Brain pericyte (primary cell): Measurements from ENCODE around the gene MUC2.

ENCODE experiments used
- DNase-seq: peaks from one replicate; pipeline ENCODE4 v3.0.0-alpha.2; 2012; ENCODE audit warnings: low read depth, low spot score

The MUC2 gene

DNA sequence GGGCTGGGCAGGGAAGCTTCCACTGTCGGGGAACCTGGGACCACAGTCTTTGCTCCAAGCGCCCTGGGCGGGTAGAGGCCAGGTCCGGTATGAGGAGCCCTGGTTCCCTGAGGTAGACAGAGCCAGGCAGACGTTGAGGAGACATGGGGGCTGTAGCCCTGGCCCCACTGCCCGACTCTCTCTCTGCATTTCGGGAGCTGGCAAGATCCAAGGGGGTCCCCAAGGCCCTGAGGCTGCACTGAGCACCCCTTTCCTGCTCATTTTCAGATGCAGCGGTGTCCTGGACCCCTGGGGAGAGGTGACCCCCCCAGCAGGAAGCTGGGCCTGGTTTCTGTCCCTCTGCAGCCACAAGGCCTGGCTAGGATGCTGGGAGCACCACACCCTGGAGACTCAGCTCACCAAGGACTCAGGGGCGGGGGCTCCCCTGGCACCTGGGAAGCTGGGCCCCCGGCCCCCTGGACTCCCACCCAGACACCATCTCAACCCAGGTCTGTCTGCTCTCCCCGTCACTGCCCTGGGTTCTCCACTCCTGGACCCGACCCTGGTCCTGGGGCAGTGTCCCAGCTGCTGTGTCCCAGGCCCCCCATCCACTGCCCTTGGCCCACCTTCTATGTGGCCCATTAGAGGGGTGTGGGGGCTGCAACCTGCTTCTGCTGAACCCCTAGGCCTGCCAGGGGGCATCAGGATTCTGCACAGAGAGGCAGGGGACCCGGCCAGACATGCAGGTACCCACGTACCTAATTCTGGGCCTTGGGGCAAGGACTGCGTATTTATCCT is 23.1 kb upstream of the MUC2 start:
- no peak for DNase-seq

DNA sequence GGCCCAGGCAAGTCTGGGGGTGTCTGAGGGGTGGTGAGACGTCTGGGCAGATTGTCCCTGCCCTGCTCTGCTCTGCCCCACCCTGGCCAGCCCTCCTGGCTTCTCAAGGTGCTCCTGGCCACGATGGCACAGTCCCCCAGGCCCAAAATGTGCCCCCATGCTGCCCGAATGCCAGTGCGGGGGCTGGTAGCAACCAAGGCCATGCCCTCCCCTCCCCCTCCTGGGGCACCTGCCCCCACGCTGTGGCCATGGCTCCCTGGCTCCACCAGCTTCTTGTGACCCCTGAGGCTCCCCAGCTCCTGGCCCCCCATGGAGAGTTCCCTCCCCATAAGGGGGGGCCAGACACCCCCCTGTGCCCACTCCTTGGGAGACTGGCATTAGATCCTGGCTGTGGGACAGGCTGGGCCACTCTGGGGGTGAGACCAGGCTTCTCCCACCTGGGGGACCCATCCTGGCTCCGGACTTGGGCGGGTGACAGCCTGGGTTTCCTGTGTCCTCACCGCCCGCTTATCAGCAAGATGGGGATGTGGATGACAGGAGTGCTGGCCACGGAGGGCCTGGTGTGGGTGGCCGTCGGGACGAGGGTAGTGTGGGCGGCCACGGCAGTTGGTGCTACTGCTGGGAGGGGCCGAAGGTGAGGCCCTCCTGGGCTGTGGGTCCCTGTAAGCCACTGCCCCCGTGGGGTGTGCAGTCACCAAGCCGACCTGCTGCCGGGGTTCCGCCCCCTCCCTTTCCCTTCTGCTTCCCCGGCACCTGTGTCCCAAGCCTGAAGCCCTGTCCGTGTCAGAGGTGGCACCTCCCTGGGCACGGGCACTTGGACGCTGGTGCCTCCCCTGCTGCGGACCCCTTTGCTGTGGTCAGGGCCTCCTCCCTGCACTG is 22.3 kb upstream of the MUC2 start:
- no peak for DNase-seq

DNA sequence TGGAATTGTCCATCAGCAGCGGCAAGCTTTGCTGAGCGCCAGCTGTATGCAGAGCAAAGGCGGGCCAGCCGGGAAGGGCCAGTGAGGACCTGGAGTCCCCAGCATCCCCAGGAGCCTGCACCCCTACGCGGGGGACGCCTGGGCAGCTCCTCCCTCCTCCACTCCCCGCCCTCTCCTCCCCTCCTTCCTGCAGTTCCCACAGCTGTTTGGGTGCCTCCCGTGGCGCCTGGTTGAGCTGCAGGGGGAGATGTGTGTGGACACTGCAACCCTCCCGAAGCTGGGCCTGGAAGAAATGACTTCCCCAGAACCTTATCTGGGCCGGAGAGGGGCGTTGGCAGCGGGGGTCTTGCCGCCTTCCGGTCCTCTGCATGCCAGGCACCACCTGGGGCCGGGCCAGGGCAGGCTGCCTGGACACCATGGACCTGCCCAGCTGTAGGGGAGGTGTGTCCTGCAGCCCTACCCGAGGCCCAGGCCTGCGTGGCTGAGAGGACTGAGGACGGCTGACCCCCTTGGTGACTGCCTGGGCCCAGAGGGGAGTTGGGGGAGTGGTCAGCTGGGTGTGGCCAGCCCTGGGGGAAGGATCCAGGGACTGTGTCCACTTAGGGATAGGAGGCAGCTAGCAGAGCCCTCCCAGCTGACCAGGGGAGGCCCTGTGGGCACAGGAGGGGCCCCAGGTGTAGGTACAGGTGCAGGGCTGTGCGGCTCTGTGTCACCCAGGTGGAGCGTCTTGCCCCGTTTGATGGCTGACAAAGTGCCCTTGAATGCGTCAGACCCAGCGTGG is 21.4 kb upstream of the MUC2 start:
- DNase-seq: no peak

DNA sequence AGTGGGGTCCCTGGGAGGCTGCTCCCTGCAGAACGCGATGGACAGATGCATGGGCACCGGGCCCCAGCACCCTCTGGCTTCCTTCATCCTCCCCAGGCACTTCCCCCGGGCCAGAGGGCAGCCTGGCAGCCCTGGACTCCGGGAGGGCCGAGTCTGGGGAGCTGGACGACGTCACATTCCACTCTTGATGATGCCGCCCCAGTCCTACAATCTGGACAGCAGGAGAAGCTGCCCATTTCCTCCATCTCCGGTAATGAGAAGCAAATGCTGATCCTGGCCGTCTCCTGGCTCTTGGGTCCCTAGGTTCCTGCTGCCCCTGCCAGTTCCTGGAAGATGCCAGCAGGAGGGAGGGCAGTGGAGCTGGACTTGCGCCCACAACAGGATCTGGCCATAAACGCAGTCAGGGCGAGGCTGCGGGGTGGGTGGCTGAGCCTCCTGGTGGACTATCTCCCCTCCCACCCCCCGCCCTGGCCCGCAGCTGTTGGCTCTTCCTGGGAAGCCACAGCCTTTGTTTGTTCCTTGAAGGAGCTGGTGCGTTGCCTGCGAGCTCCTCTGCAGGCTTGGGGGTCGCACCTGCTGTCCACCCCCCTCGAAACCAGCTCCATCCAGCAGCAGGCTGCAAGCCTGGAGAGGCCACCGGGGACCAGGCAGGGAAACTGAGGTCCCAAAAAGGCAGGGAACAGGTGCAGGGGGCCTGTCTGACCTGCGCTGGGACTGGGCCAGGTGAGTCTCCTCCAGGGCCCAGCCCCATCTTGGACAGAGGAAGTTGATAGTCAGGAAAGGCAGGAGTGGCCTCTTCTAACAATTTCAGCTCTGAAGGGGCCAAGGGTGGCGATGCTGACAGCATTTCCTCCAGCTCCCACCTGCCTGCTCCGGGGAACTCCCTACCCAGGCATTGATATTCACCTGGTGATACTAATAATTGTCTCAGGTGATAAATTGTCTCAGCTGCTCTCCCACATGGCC is 20.2 kb upstream of the MUC2 start:
- DNase-seq: no peak

DNA sequence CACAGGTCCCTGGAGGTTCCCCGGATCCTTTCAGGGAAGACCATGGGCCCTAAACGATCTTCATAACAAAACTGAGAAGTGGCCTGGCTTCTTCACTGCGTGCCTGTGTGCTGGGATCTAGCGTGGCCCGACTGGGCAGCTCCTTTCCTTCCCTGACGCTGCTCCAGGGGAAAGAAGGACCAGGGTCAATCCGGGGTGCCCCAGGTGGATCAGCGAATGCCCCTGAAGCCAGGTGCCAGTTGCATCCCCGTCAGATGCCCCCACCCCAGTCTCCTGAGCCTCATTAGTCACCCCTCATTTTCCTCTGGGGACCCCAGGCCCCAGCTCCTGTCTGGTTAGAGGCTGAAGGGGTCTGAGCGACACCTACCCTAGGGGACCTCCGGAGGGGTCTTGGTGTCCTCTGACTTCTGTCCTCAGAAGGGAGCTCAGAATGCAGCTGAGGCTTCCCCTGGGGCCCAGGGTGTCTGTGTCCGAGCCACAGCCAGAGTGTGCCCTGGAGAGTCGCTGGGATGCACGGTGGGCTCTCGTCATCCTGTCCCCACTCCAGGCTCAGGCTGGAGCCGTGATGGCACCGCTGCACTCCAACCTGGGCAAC is 19.5 kb upstream of the MUC2 start:
- no peak for DNase-seq

DNA sequence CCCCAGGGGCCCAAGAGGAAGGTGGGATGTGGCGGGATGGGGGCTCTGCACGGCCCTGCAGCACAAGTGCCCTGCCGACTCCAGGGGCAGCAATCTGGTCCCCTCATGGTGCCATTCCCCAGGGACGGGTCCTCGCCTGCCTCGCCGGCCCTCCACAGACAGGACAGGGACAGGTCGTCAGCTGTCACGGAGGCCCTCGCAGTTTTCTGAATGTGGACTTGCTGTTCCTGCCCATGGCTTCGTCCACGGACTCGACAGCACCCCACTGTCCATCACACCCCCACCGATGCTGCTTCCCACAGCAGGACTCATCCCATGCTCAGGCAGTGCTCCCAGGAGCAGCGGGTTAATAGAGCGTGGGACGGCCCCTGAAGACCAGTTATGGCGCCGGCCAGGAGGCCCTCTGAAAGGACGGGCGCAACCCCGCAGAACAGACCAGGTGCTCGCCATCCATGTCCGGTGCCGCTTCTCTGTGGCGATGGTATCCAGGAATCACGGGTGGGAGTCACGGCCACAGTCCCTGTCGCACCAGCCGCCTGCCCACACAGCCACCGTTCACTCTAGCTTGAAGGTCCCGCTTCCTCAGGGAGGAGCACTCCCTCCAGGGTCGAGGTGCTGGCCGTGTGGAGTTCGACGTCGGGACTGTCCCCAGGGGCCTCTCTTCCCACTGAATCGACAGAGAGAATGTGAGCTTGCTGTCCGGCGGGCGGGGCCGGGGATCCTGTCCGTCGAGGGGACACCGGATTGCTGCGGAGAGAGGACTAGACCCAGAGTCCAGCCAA is 18.5 kb upstream of the MUC2 start:
- no peak for DNase-seq

DNA sequence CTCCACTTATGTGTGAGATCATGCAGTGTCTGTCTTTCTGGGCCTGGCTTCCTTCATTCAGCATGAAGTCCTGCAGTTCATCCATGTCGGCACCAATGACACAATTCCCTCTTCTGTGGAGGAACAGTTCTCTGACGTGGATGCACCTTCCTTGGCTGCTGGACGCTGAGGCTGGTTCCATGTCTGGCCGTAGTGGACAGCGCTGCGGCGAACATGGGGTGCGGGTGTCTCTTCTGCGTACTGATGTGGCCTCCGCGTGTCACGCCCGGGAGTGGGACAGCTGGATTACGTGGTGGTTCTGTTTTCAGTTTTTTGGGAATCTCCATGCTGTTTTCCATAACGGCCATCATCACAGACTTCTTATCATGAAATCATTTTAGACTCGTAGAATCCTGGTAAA is 16.9 kb upstream of the MUC2 start:
- no peak for DNase-seq

DNA sequence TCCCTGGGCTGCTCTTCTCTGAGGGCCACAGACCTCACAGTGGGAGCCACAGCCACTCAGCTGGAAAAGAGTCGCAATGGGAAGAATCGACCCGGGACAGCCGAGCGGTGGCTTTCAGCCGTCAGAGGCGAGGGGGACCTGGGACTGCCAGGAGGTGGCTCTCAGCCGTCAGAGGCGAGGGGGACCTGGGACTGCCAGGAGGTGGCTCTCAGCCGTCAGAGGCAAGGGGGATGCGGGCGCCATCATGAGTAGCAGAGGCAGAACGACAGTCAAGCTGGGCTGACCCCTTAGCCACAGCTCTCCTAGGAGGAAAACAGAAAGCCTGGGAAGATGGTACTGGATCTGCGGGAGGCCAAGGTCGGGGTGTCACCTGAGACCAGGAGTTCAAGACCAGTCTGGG is 14.9 kb upstream of the MUC2 start:
- DNase-seq: no peak

DNA sequence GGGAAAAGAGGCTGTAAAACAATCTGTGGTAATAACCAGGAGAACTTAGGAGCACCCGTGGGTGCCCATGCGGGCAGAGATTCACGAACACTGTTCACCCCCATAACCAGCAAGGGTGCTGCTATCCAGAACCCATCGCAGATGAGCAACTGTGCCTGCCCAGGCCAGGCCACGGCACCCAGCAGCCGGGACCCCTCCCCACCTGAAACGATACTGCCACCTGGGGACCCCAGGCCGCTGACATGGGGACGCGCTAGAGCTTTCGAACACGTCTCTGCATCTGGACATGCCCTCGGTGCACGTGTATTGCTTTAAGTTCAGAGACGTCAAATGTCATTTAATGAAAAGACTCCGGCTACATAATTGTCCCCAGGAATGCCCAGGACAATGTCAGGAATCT is 14.3 kb upstream of the MUC2 start:
- DNase-seq: no peak

DNA sequence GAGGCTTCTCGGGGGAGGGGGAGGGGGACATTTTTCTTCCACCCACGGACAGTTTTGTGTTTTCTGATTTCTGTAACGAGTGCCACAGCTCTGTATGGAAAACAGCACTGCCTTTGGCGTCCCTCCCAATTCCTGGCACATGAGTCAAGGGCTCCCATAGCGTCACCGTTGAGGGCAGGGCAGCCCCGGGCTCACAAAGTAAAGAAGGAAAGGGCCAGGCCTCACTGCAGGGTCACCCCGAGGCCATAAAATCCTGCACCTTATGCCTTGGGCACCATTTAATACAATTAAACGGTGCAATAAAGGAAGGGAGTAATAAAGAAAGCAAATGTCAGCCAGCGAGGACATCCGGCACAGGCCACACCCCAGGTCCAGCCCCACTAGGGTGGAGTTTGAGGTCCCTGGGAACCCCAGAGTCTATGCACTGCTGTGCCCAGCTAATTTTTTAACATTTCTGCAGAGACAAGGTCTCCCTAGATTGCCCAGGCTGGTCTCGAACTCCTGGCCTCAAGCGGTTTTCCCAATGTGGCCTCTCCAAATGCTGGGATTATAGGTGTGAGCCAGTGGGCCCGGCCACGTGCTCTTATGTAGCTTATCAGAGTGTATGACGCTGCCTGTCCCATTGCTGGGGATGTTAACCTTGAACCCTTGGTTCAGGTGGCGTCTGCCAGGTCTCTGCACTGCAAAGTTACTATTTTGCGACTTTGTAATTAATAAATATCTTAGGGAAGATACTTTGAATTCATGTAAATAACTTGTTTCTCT is 13.6 kb upstream of the MUC2 start:
- DNase-seq: no peak

DNA sequence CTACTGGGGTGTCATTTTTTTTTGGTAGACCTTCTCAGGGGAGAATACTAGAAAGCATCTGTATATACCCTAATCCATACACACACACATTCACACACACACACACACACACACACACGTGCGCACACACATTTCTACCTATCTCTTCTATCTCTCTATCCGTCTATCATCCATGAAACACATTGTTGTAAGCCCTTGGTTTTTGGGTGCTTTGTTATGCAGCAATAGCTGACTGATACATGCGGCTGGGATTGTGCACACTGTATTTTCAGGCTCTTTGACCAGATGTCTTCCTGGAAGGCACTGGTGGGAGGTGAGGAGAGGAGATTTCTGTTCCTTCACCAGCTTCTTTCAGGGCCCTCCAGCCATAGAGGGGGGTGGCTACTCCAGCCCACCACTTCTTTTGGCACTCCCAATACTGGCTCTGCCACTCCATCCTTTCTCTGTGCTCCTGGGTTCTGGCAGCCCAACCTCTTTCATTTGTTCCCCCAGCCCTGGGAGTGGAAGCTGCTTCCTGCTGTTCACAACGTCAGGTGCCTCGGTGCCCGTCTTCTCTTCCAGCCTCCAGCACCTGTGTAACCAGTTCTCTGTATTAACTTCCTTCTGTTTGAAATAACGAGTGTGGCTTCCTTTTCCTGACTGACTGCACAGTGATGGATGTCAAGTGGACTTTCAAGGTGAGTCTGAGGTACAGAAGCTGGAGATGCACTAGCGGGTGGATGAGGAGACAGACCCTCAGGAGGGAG is 12.4 kb upstream of the MUC2 start:
- no peak for DNase-seq

DNA sequence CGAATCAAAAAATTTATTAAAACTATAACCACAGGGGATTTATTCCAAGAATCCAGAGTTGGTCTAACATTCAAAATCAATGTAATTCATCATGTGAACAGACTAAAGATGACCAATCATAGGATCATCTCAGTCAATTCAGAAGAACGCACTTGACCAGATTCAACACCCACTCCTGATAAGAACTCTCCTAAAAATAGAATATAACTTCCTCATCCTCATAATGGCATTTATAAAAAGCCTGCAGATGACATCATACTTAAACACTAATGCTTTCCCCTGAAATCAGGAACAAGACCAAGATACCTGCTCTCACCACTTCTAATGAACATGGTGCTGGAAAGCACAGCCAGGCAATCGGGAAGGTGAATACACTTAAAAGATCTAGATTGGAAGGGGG is 10.5 kb upstream of the MUC2 start:
- DNase-seq: no peak

DNA sequence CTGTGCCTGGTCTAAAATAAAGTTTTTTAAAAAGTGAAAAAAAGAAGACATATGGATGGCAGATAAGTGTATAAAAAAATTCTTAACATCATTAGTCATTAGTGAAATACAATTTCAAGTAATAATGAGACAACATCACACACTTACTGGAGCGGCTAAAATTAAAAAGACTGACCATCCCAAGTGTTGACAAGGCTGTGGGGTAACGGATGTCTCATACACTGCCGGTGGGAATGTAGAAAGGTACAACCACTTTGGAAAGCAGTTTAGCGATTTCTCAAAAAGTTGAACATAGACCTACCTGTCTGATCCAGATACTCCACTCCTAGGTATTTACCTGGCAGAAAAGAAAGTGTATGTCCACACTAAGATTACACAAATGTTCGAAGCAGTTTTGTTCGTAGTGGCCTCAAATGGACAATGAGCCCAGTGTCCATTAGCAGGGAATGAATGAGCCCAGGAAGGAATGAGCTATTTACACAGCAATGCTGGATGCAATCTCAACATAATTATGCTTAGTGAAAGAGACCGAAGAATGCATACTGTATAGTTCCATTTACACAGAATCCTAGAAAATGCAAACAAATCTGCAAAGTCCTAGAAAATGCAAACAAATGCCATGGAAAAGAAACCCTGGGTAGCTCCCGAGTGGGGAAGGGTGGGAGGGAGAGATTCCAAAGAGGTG is 6.7 kb upstream of the MUC2 start:
- no peak for DNase-seq

DNA sequence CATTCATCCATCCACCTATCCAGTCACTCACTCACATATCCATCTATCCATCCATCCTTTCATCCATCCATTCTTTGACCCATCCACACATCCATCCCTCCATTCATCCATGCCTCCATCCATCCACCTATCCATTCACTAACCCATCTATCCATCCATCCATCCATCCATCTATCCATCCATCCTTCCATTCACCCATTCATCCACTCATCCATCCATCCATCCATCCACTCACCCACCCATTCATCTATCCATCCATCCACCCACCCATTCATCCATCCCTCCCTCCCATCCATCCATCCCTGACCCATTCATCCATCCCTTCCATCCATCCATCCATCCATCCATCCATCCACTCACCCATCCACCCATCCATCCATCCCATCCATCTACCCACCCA is 4.9 kb upstream of the MUC2 start:
- no peak for DNase-seq

DNA sequence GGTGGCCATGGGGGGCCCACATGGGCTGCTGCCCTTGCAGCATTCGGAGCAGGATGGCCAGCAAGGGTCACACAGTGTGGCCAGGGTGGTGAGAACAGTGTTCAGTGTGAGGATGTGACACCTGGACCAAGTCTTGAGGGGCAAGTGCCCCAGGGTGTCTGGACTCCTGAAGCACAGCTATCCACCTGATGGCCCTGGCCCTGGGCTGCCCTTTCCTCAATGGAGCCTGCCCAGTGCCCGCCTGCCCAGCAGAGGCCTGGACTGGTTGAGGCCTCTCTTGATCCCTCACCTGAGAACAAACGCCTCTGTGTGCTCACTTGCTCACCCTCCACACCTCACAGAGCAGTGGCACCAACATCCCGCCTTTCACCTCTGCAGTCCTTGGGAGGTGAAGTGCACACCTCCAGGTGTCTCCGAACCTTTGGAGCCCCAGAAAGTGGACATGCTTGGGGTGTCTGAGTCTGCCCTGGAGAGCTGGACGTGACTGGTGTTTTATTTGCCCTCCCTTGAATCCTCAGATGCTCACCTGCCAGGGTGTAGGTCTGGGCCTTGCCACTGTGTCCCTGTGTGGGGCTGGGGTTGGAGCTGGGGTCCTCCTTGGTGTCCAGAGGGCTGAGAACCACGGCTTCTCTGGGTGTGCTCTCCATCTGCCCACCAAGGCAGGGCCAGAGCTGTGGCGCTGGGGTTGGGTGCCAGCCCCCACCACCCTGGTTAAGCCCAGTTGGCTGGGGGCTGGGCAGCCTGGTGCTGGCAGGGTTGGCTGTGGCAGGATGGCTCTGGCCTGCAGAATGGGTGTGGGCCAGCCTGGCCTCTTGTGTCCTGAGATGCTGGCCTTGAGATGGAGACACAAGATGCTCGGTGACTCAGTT is 3.8 kb upstream of the MUC2 start:
- no peak for DNase-seq

DNA sequence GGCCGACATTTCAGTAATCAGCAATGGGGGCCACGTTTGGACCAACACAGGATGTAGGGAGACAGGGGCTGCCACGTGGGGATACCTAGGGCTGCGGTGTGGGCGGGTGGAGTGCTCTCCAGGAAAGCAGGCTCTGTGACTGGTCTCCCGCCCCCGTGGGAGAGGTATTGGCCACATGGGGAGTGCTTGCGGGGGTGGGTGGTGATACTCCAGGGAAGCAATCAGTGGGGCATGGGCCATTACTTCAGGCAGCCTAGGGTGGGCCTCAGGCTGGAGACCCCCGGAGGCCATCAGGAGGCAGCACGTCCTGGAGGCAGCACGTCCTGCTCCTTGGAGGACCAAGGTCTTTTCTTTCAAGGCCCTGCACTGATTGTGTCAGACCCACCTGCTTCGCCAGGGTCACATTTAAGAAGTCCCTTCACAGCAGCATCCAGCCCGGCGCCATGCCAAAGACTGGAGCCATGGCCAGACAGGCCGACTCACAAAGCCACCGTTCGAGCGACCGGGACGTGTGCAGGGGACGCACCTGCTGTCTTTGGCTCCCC is 3.0 kb upstream of the MUC2 start:
- no peak for DNase-seq
